Measurements from ENCODE around the gene RB1.

GRCh38 chr13:48401480-48401879 lies 97.9 kb downstream of the RB1 start:
- TF ChIP-seq POLR2A (IDR thresholded peaks at IDR 0.05): no peak
- TF ChIP-seq CTCF (IDR thresholded peaks at IDR 0.05): no peak

Measured in Peyer's patch (tissue), 4 donors.